Right lobe of liver (tissue), 6 donors: ENCODE results near the gene PSMB7. TPM values are rescaled to one million over a fixed set of nuclear protein-coding genes. Genes with fewer than 3 reads are reported as not detected.

Experiments used
- ATAC-seq, 4 donors: fragments of 200-7000 bp; cut with Tn5 transposase; one replicate each; pipeline ENCODE4 v1.9.1; 2020; ENCODE audit warnings: mild to moderate bottlenecking in 4 of 4, moderate library complexity in 4 of 4
- DNase-seq, 3 donors: peaks; one replicate each; pipeline ENCODE4 v3.0.0-alpha.2; 2020
- H3K27ac ChIP-seq, 3 donors: fragments of 200-600 bp; one replicate each; pipeline ENCODE4 v1.8.0; 2022
- H3K27me3 ChIP-seq, 2 donors: fragments of 200-600 bp; one replicate each; pipeline ENCODE4 v1.8.0; 2022
- H3K36me3 ChIP-seq, 4 donors: fragments of 200-600 bp; sonication (generic) in 1 of 4; one replicate each; pipeline versions ENCODE4 v1.5.1 to v1.8.0; 2017 to 2022; ENCODE audit warnings: control low read depth in 1 of 4
- H3K4me1 ChIP-seq, 4 donors: fragments of 200-600 bp; sonication (generic) in 1 of 4; one replicate each; pipeline versions ENCODE4 v1.5.1 to v1.8.0; 2017 to 2022; ENCODE audit warnings: control low read depth in 1 of 4
- H3K4me3 ChIP-seq, 3 donors: fragments of 200-600 bp; one replicate each; pipeline ENCODE4 v1.8.0; 2022
- H3K9me3 ChIP-seq, 4 donors: fragments of 200-600 bp; sonication (generic) in 1 of 4; one replicate each; pipeline versions ENCODE4 v1.5.1 to v1.8.0; 2017 to 2022; ENCODE audit warnings: control low read depth in 1 of 4
- CTCF ChIP-seq, 4 donors: fragments of 200-600 bp in 3 of 4; fragments of 450-650 bp in 1 of 4; IDR thresholded peaks; one replicate each; pipeline versions ENCODE4 v1.5.1 to v1.8.0; 2016 to 2022; ENCODE audit warnings: antibody characterized with exemption in 4 of 4, mild to moderate bottlenecking in 2 of 4
- POLR2A ChIP-seq: fragments of 450-650 bp; IDR thresholded peaks from one replicate; pipeline ENCODE4 v1.6.1; 2017; ENCODE audit warnings: antibody characterized with exemption, mild to moderate bottlenecking
- WGBS: methylation state at CpG from one replicate; pipeline ENCODE4 v1.1.6; 2018; ENCODE audit warnings: low coverage, low lambda C conversion rate; ENCODE audit not compliant: insufficient coverage; ENCODE audit errors: missing lambda C conversion rate; 5-methylcytosine and 5-hydroxymethylcytosine counted together
- intact Hi-C, 2 donors: fragments of 100-400 bp; cut with DNase I; formaldehyde crosslinking; loops; one replicate each; pipeline versions ENCODE4 v1.11.2 to v1.14.1; 2022
- total RNA-seq, 6 experiments: library from RNA; depleted of rRNA in 2 of 6; stranded (reverse); fragments of >200 nt in 2 of 6; fragmentation: NEBNext Ultra II Directional in 3 of 6; extraction: Animal tissue kit (Norgen Biotek cat#: 25700) in 3 of 6; gene quantifications; one replicate each; pipeline versions ENCODE4 v1.1.0 to v1.2.4, GENCODE V29; 2016 to 2023
- donor health status: DM: no; HTN: yes; CAD: no.
- donor health status: DM: no; HTN: no; CAD: no.
- donor health status: DM: no; HTN: no; CAD: no.
- donor health status: DM: no; HTN: yes; CAD: no.
- donor health status: DM: no; HTN: yes; CAD: no.

PSMB7 gene
- total RNA-seq, 6 experiments from 2014 or later, result 76.4 to 196 (median 96.8) TPM

- DNase-seq (no peak), ATAC-seq (no peak)
- H3K36me3 ChIP-seq, result no peaks in the 10 kb centered on the region
- no peak overlapping the region for H3K4me3 ChIP-seq
- H3K27me3 ChIP-seq, result no peaks in the 10 kb centered on the region
- intact Hi-C loops, result no loop called here
- TF ChIP-seq POLR2A (no peak), CTCF (IDR thresholded peaks at IDR 0.05) (no peak)
- WGBS, result 88% methylated on average over 4 of the region's 4 CpGs
- peaks cover 0 to 27% (median 0%) of the 10 kb centered on the region in 4 donors for H3K4me1 ChIP-seq
- H3K9me3 ChIP-seq, result no peaks in the 10 kb centered on the region
- no peak overlapping the region for H3K27ac ChIP-seq
These were observed 41.9 kb downstream of the PSMB7 start for GRCh38 chr9:124373386-124373785.

- Histone ChIP-seq H3K4me3 (no peak overlapping the region), H3K9me3 (no peaks in the 10 kb centered on the region), H3K27me3 (no peaks in the 10 kb centered on the region), H3K36me3 (no peaks in the 10 kb centered on the region), H3K4me1 (peaks cover 0 to 30% (median 0%) of the 10 kb centered on the region in 4 donors), H3K27ac (no peak overlapping the region)
- intact Hi-C loops, result no loop called here
- DNase-seq, result no peak
- TF ChIP-seq CTCF (IDR thresholded peaks at IDR 0.05) (no peak), POLR2A (no peak)
- ATAC-seq, result peak in 2 of 4 donors; percentile 28
These were observed 43.2 kb downstream of the PSMB7 start for GRCh38 chr9:124372038-124372437.

- no peaks in the 10 kb centered on the region for H3K9me3 ChIP-seq
- peaks cover 0 to 30% (median 0%) of the 10 kb centered on the region in 4 donors for H3K4me1 ChIP-seq
- no peak overlapping the region for H3K27ac ChIP-seq
- no peak overlapping the region for H3K4me3 ChIP-seq
- H3K27me3 ChIP-seq, result no peaks in the 10 kb centered on the region
- WGBS, result 60% methylated on average over 9 of the region's 9 CpGs
- no peak for DNase-seq
- peak in 3 of 4 donors; percentile 33 to 59 (median 46) for ATAC-seq
- TF ChIP-seq CTCF (IDR thresholded peaks at IDR 0.05), result no peak
- no peak for TF ChIP-seq POLR2A
- H3K36me3 ChIP-seq, result no peaks in the 10 kb centered on the region
- intact Hi-C loops, result no loop called here
These were observed 44.2 kb downstream of the PSMB7 start for GRCh38 chr9:124370896-124371582.

- peaks cover 0 to 30% (median 3%) of the 10 kb centered on the region in 4 donors for H3K4me1 ChIP-seq
- WGBS, result 69% methylated on average over 9 of the region's 9 CpGs
- DNase-seq (no peak), ATAC-seq (peak; percentile 13 to 42 (median 26))
- H3K27me3 ChIP-seq, result no peaks in the 10 kb centered on the region
- intact Hi-C loops, result no loop called here
- no peak overlapping the region for H3K27ac ChIP-seq
- TF ChIP-seq CTCF (IDR thresholded peaks at IDR 0.05), result no peak
- no peak for TF ChIP-seq POLR2A
- H3K36me3 ChIP-seq, result no peaks in the 10 kb centered on the region
- H3K9me3 ChIP-seq, result no peaks in the 10 kb centered on the region
- no peak overlapping the region for H3K4me3 ChIP-seq
These were observed 45.9 kb downstream of the PSMB7 start for GRCh38 chr9:124369231-124369797.
